LoVo (cell line): ENCODE measurements around the gene SART3.
A peak's percentile ranks its signal among the peaks of the same experiment; 100 is the strongest.
"Not testable (repeated sequence)": the region's sequence is repeated elsewhere in the genome, so short reads cannot be mapped to it uniquely, and the experiment has no call there.

ENCODE experiments used
- DNase-seq: peaks from one replicate; pipeline ENCODE4 v3.0.0-alpha.2; 2016; ENCODE audit warnings: low spot score

Gene SART3

GRCh38 chr12:108580531-108580930 is 19.6 kb upstream of the SART3 start:
- DNase-seq = no peak

DNA sequence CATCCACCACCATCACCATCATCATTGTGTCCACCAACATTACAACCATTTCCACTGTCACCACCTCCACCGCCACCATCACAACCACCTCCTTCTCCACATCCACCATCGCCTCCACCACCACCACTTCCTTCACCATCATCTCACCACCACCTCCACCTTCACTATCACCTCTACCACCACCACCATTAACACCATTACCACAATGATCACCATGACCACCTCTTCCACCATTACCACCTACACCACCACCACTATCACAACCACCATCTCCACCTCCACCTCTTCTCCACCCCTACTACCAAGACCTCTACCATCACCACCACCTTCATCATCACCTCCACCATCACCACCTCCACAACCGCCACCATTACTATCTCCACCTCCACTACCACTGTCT is 17.8 kb upstream of the SART3 start:
- no peak for DNase-seq

GRCh38 chr12:108578264-108578663 is 17.3 kb upstream of the SART3 start:
- no peak for DNase-seq

GRCh38 chr12:108577458-108577857 is 16.5 kb upstream of the SART3 start:
- no peak for DNase-seq

GRCh38 chr12:108576660-108577234 is 15.8 kb upstream of the SART3 start:
- DNase-seq = no peak

GRCh38 chr12:108575199-108575912 is 14.4 kb upstream of the SART3 start:
- no peak for DNase-seq

DNA sequence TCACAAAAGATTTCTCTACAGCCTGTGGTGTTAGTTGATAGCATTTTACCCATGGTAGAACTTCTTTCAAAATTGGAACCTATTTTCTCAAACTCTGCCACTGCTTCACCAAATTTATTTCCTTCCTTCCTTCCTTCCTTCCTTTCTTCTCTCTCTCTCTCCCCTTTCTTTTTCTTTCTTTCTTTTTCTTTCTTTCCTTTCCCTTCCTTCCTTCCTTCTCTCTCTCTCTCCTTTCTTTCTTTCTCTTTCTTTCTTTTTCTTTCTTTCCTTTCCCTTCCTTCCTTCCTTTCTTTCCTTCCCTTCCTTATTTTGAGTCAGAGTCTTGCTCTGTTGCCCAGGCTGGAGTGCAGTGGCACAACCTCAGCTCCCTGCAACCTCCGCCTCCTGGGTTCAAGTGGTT is 13.3 kb upstream of the SART3 start:
- DNase-seq = not testable (repeated sequence)

- DNase-seq = no peak
These were observed 12.3 kb upstream of the SART3 start for GRCh38 chr12:108573317-108573716.

GRCh38 chr12:108572166-108572790 is 11.3 kb upstream of the SART3 start:
- DNase-seq = no peak

DNA sequence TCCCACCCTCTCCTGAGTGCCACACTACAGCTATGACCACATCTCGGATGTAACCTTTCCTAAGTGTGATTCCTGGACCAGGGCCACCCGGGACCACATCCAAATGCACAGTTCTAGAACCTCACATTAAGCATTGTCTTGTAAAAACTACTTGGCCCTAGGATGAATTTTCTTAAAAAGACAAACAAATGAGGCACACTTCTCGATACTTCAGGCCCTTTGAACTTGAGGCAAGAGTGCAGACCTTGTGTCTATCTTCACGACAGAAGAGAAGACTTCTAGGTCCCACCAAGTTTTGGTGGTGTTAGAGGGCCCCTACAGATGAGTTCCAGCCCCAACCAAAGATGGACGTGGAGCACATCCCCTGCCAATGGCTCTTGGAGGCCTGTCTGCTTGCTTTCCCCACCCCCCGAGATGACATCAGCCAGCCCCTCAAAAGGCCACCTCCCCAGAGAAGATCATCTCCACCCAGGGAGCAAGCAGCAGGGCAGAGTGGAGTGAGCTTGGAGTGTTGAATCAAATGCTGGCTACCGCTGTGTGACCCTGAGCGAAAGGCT is 10.7 kb upstream of the SART3 start:
- no peak for DNase-seq

GRCh38 chr12:108570743-108571608 is 10.0 kb upstream of the SART3 start:
- no peak for DNase-seq

GRCh38 chr12:108568338-108569154 is 7.6 kb upstream of the SART3 start:
- DNase-seq = no peak

DNA sequence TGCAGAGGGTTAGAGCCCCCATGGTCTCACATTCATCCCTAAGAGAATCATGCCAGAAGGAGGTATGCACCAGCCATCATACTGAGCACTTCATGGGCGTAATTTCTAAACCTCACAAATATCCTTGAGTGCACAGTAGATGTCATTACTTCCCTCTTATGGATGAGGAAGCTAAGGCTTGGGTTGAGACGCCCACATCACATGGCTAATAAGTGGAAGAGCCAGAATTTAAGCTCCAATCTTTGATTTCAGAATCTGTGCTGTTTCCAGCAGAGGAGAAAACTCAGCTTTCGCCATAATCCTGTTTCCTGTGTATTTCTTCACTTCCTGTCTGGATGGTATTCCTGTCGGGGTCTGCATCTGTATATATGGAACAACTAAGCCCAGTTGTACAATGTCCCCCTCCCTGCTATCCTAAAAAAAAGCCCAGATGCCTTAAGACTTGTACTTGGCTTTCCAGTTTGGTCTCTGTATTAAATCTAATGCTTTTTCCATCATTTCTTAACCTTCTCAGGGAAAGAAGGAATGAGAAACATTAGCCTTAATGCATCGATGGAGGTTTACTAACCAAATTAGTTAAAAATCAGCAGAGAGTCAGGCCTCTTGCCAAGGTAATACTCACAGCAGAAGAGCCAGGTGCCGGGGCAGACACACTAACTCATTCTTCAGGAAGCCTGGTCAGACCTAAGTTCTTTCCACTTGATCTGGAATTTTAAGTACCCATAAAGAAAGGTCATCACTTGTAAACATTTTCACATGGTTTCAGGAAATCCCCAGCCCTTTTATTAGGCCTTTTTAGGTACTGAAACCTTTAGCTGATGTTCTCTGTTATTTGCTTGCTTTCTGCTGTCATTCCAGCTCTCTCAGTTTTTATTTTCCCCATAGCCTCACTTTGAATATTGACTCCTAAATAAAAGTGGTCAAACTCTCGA is 6.7 kb upstream of the SART3 start:
- no peak for DNase-seq

DNA sequence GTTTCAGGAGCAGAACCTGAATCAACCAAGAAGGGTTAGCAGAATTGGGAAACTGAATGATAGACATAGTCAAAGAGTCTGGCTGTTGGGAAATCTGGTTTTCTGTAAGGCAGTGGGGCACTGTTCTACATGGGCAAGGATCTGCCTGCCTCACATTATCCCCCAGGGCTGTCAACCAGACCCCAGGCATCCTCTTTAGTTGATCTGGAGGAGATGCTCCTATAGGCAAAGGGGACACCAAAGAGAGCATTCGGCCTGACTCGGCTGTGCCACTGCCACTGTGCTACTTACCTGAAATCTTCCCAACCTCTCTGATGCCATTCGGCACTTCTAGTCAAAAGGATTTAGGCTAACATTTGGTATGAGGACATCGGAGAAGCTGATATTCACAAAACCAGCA is 5.5 kb upstream of the SART3 start:
- DNase-seq = no peak

- peak; percentile 77 for DNase-seq
These were observed 5.0 kb upstream of the SART3 start for GRCh38 chr12:108565976-108566375.

DNA sequence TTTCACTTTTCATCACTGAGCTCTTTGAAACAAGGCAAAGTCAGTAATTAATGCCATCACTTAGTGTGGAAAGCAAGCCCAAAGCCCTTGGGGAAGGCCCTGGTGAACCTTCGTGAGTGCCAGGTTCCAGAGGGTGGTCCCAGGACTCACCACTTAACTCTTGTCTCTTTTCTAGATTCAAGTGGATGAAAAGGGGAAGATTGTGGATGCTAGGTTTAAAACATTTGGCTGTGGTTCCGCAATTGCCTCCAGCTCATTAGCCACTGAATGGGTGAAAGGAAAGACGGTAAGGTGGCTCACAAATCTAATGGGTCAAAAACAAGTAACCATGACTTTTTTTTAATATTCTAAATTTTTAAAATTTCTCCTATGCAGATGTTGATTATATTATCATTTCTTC is 4.2 kb upstream of the SART3 start:
- DNase-seq = no peak

- no peak for DNase-seq
These were observed 3.8 kb upstream of the SART3 start for GRCh38 chr12:108564724-108565123.

- no peak for DNase-seq
These were observed 2.8 kb upstream of the SART3 start for GRCh38 chr12:108563804-108564151.

DNA sequence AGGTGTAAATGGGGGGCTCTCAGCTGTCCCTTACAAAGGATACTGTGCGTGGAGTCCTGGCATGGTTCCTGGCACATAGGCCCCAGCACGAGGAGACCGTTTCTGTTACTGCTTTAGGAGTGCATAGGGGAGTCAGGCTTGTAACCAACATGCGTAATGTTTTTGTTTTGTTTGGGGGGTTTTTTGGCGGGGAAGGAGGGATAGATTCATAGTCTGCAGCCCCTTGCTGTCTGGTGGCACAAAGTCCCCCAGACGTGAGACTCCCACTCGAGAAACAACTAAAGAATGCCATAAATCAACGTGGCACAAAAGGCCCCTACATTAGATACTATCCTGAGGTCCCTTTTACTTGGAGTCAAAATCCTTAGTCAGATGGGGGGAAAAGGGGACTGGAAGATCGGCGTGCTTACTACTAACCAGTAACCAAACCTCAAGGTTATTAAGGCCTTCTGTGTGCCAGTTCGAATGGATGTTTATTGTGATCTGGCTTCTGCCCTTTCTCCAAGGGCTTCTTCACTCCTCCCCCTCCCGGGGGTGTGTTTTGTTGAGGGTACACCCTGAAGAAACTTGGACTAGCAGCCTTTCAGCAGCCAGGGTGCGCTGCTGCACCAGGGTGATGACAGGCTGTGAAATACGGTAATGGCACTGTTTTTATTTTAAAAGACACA is 2.3 kb upstream of the SART3 start:
- DNase-seq = peak; percentile 93
